ENCODE measurements around the gene RAB6B. TPM values are rescaled to one million over a fixed set of nuclear protein-coding genes. Genes with fewer than 3 reads are reported as not detected.

Gene RAB6B
- total RNA-seq, 1 experiment from 2014 or later: 1.2 TPM

- H3K4me3 ChIP-seq (ENCODE audit: insufficient read depth, low read depth, low read length): no peak overlapping the region
- H3K27me3 ChIP-seq (ENCODE audit: control insufficient read depth, insufficient read depth, low read length): no peaks in the 10 kb centered on the region
- DNase-seq: no peak
- no peaks in the 10 kb centered on the region for H3K36me3 ChIP-seq (replicated peaks; ENCODE audit: control insufficient read depth, insufficient read depth, low read length)
Measured at GRCh38 chr3:133869586-133869985, 26.1 kb downstream of the RAB6B start.

DNA sequence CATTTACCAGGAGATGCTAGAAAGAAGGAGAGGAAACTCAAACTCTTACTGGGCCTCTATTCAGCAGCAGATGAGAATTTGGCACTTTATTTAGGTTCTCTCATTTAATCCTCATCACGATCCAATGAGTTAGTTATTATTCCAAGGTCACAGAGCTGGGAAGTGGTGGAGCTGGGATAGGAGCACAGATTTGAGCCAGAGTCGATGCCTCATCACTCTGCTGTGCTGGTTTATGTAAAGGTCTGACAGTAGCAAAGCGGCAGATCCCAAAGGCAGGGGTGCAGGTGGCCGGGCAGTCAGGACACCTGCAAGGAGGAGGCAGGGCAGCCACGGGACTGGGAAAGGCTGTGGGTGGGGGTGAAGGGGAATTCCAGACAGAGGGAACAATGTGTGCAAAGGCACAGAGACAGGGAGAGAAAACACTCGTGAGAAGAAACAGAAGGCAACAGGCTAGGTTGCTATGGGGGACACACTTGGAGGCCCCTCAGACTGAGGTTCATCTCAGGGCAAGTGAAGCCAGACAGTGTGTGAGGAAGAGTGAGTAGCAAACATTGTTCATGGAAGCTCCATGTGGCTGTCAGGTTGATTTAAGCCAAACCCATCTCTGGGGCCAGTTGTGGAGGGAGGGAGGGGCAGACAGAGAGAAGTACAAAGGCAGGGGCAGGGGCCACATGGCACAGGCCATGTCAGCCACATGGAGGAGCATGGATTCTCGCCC is 26.8 kb downstream of the RAB6B start:
- DNase-seq: no peak
- Histone ChIP-seq H3K4me3 (ENCODE audit: insufficient read depth, low read depth, low read length) (no peak overlapping the region), H3K27me3 (ENCODE audit: control insufficient read depth, insufficient read depth, low read length) (no peaks in the 10 kb centered on the region), H3K36me3 (replicated peaks; ENCODE audit: control insufficient read depth, insufficient read depth, low read length) (no peaks in the 10 kb centered on the region)

DNA sequence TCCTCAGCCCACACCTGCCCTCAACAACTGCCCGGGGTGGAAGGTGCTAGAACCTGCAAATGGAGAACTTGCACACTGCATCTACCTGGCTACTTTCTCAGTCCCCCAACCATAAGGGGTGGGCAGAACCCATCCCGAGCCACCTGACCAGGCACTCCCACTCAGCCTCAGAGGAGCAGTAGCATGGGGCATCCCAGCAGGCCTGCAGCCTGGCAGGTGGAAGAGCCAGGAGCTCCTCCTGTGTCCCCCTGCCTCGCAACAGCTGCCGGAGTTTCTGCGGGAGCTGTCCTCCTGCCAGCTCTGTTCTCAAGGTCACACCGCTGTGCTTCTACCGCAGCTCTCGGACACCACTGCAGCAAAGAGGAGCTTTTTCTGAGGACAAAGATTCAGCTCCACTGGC is 27.5 kb downstream of the RAB6B start:
- Histone ChIP-seq H3K4me3 (ENCODE audit: insufficient read depth, low read depth, low read length) (no peak overlapping the region), H3K27me3 (ENCODE audit: control insufficient read depth, insufficient read depth, low read length) (no peaks in the 10 kb centered on the region), H3K36me3 (replicated peaks; ENCODE audit: control insufficient read depth, insufficient read depth, low read length) (no peaks in the 10 kb centered on the region)
- DNase-seq: no peak

GRCh38 chr3:133866141-133866540 is 29.5 kb downstream of the RAB6B start:
- H3K27me3 ChIP-seq (ENCODE audit: control insufficient read depth, insufficient read depth, low read length): no peaks in the 10 kb centered on the region
- DNase-seq: no peak
- H3K36me3 ChIP-seq (replicated peaks; ENCODE audit: control insufficient read depth, insufficient read depth, low read length): no peaks in the 10 kb centered on the region
- no peak overlapping the region for H3K4me3 ChIP-seq (ENCODE audit: insufficient read depth, low read depth, low read length)

DNA sequence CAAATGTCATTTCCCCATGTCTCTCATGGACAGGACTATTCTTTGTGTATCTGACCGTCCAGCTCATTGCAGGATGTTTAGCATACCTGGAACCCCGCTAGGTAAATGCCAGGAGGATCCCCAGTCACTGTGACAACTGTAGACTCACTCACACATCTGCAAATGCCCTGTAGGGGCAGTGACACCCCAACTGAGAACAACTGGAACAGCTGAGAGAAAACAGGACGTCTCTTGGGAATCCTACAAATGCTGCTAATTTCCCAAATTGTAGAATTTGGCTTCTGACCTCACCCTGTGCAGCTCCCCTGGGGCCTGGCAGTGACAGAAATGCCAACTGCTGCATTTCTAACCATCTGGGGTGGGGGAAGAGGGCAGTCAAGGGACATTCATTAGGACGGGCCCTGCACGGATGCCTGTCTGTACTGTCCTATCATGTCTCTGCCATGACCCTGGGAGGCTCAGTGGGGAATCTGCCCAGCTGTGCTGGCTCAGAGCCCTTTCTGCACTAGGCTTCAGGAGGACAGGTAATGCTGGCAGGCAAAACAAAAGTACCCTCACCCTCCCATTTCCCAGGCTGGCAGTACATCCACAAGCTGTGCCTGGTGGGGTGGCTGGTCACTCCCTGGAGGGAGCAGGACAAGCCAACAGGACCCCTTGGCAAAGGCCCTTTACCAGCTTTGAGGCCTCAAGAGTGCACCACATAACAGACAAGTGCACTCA is 30.4 kb downstream of the RAB6B start:
- H3K27me3 ChIP-seq (ENCODE audit: control insufficient read depth, insufficient read depth, low read length): no peaks in the 10 kb centered on the region
- H3K4me3 ChIP-seq (ENCODE audit: insufficient read depth, low read depth, low read length): no peak overlapping the region
- DNase-seq: no peak

GRCh38 chr3:133864616-133865015 is 31.1 kb downstream of the RAB6B start:
- no peaks in the 10 kb centered on the region for H3K27me3 ChIP-seq (ENCODE audit: control insufficient read depth, insufficient read depth, low read length)
- no peaks in the 10 kb centered on the region for H3K36me3 ChIP-seq (replicated peaks; ENCODE audit: control insufficient read depth, insufficient read depth, low read length)
- H3K4me3 ChIP-seq (ENCODE audit: insufficient read depth, low read depth, low read length): no peak overlapping the region
- no peak for DNase-seq

More for the DNA sequence above, 30.4 kb downstream of the RAB6B start:
- H3K36me3 ChIP-seq (replicated peaks; ENCODE audit: control insufficient read depth, insufficient read depth, low read length): no peaks in the 10 kb centered on the region

DNA sequence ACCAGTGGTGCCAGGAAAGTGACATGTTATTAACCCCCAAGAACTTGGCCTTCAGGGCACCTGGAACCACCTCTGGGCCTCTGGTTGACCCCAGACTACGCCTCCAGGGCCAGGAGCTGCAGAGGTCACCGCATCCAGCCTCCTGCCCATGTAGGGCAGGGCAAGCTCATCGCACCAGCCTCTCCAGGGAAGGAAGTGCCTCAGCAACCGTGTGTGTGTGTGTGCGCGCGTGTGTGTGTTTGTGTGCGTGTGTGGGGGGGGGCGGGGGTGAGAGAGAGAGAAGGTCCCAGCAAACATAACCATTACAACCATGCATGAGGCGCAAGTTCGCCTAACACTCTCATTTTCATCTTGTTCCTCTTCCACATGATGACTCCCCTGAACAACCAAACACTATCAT is 31.8 kb downstream of the RAB6B start:
- no peaks in the 10 kb centered on the region for H3K27me3 ChIP-seq (ENCODE audit: control insufficient read depth, insufficient read depth, low read length)
- no peak overlapping the region for H3K4me3 ChIP-seq (ENCODE audit: insufficient read depth, low read depth, low read length)

GRCh38 chr3:133862161-133862560 is 33.5 kb downstream of the RAB6B start:
- no peak for DNase-seq
- Histone ChIP-seq H3K27me3 (ENCODE audit: control insufficient read depth, insufficient read depth, low read length) (no peaks in the 10 kb centered on the region), H3K36me3 (replicated peaks; ENCODE audit: control insufficient read depth, insufficient read depth, low read length) (no peaks in the 10 kb centered on the region), H3K4me3 (ENCODE audit: insufficient read depth, low read depth, low read length) (no peak overlapping the region)

More for the DNA sequence above, 31.8 kb downstream of the RAB6B start:
- no peaks in the 10 kb centered on the region for H3K36me3 ChIP-seq (replicated peaks; ENCODE audit: control insufficient read depth, insufficient read depth, low read length)
- no peak for DNase-seq

DNA sequence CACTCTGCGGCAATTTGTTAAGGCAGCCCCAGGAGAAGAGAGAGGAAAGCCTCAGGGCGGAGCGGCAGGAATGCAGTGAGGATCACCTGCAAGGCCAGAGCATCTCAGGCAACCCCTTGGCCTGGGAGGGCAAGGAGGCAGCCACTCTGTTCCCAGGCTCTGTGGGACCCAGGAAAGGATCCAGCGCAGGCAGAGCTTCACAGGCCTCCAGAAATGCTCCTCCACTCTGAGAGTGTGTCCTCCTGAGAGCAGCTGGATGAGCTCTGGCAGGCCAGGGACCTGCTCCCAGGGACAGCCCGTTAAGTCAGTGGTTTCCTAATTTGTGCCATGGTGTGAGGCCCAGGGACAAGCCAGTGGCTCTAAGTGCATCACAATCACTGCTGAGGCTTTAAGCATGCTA is 35.2 kb downstream of the RAB6B start:
- H3K36me3 ChIP-seq (replicated peaks; ENCODE audit: control insufficient read depth, insufficient read depth, low read length): no peaks in the 10 kb centered on the region
- peak; percentile 41 for DNase-seq
- no peak overlapping the region for H3K4me3 ChIP-seq (ENCODE audit: insufficient read depth, low read depth, low read length)
- no peaks in the 10 kb centered on the region for H3K27me3 ChIP-seq (ENCODE audit: control insufficient read depth, insufficient read depth, low read length)

DNA sequence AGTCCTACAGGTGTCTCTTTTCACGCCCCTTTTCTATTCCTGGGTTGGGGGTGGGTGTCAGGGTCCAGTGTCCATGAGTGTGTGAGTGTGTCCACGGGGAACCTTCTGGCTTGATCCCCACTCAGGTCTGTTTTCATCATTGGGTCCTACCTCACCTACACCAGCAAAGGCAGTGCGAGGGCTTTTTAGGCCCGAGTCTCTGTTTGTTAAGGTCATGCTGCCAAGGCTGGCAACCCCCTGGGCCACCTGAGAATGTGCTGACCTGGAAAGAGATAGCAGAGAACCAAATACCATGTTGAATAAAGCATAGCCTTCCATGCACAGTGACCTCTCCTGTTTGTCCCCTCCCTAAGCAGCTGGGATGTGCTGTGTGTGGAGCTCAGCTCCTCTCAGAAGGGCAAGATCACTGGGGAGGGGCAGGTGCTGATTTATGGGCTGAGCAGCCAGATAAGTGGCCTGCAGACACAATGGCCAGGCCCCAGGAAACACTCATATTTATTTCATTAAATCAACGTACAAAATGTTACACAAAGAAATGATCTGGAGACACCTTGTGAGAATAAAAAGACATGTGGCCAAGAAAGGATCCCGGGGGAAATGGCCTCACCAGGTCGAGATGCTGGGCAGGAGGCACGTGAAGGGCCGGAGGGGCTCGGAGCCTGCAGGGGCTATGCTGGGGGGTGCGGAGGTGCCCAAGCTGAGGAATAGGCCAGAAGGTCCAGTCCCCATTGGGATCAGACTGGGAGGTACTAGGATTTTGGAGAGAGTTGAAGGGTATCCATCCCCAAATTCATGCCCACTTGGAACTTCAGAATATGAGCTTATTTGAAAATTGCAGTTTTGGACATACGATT is 36.1 kb downstream of the RAB6B start:
- Histone ChIP-seq H3K36me3 (replicated peaks; ENCODE audit: control insufficient read depth, insufficient read depth, low read length) (no peaks in the 10 kb centered on the region), H3K27me3 (ENCODE audit: control insufficient read depth, insufficient read depth, low read length) (no peaks in the 10 kb centered on the region), H3K4me3 (ENCODE audit: insufficient read depth, low read depth, low read length) (no peak overlapping the region)
- no peak for DNase-seq

DNA sequence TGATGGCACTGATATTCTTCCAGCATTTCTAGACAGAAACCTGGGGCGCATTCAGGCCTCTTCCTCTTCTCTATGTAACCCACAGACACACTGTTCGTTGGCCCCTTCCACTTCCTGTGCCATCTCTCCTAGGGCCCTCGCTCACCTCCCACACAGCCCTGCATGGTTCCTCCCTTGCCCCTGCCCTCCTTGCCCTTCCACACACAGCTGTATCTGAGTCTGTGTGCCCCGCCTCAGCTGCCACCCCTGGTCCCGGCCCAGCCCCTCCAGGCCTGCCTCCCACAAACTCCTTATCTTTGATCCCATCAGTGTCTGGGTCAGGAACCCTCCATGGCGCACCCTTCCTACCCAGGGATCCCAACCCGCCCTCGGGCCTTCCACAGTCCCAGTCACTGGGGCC is 37.9 kb downstream of the RAB6B start:
- Histone ChIP-seq H3K36me3 (replicated peaks; ENCODE audit: control insufficient read depth, insufficient read depth, low read length) (no peaks in the 10 kb centered on the region), H3K4me3 (ENCODE audit: insufficient read depth, low read depth, low read length) (no peak overlapping the region), H3K27me3 (ENCODE audit: control insufficient read depth, insufficient read depth, low read length) (no peaks in the 10 kb centered on the region)
- peak; percentile 28 for DNase-seq

DNA sequence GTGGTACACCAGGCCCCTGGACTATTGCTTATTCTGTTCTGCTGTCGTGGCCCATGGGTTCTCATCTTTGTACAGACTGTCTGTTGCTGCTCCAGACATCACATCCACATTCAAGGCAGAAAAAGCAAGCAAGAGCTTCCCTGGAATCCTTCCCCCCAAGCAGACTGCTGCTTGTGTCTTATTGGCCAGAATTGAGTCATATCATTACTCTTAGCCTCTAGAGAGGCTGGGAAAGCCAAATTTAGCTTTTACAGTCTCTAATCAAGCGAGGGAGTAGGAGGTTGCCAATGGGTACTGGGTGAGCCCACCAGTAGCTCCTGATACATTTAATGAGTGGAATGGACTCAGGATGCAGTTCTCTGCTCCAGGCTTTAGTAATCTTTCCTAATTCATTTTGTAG is 39.4 kb downstream of the RAB6B start:
- DNase-seq: no peak
- Histone ChIP-seq H3K27me3 (ENCODE audit: control insufficient read depth, insufficient read depth, low read length) (no peaks in the 10 kb centered on the region), H3K4me3 (ENCODE audit: insufficient read depth, low read depth, low read length) (no peak overlapping the region), H3K36me3 (replicated peaks; ENCODE audit: control insufficient read depth, insufficient read depth, low read length) (no peaks in the 10 kb centered on the region)

GRCh38 chr3:133855772-133856171 is 39.9 kb downstream of the RAB6B start:
- Histone ChIP-seq H3K27me3 (ENCODE audit: control insufficient read depth, insufficient read depth, low read length) (no peaks in the 10 kb centered on the region), H3K36me3 (replicated peaks; ENCODE audit: control insufficient read depth, insufficient read depth, low read length) (no peaks in the 10 kb centered on the region), H3K4me3 (ENCODE audit: insufficient read depth, low read depth, low read length) (no peak overlapping the region)
- DNase-seq: no peak

- DNase-seq: peak; percentile 54
- Histone ChIP-seq H3K4me3 (ENCODE audit: insufficient read depth, low read depth, low read length) (no peak overlapping the region), H3K36me3 (replicated peaks; ENCODE audit: control insufficient read depth, insufficient read depth, low read length) (no peaks in the 10 kb centered on the region), H3K27me3 (ENCODE audit: control insufficient read depth, insufficient read depth, low read length) (no peaks in the 10 kb centered on the region)
Measured at GRCh38 chr3:133855002-133855370, 40.7 kb downstream of the RAB6B start.
